Measurements from ENCODE around the gene CCDC12. TPM values are rescaled to one million over a fixed set of nuclear protein-coding genes. Genes with fewer than 3 reads are reported as not detected.

CCDC12 gene
- total RNA-seq, 1 experiment from 2014 or later = 46.5 TPM

GRCh38 chr3:46998121-46998851 is 21.7 kb upstream of the CCDC12 start:
- peak; percentile 59 for DNase-seq (ENCODE audit: low read depth, low spot score)
- BruUV-seq (replicated peaks) = no TSS peak
- ChIA-PET RAD21 (ENCODE audit: low non-redundant PET in 1 of 2, low total read pairs in 2 of 2, uncharacterized antibody in 2 of 2, unreplicated experiment in 2 of 2) (interaction anchor here in 1 of 2 experiments (0.6 kb wide), 1 partner anchor 69 kb away, joined by 3 read pairs; no protein-coding TSS in a partner anchor), CTCF (interaction anchor here (1.4 kb wide), 1 partner anchor 63 kb away, joined by 5 read pairs; no protein-coding TSS in a partner anchor), POLR2A (no interaction called here)
- Histone ChIP-seq H3K27me3 (ENCODE audit: insufficient read depth, low read length) (no peaks in the 10 kb centered on the region), H3K36me3 (ENCODE audit: control insufficient read depth in 1 of 2, insufficient read depth in 2 of 2, low read length in 2 of 2) (peaks cover 0 to 19% of the 10 kb centered on the region in 2 experiments; a peak in 2 of 4 replicates), H3K9ac (ENCODE audit: low read length) (no peak overlapping the region), H3K9me3 (ENCODE audit: control insufficient read depth in 1 of 2, insufficient read depth in 1 of 2, low read depth in 1 of 2, low read length in 2 of 2) (no peaks in the 10 kb centered on the region), H2AFZ (ENCODE audit: low read depth, low read length, poor library complexity, severe bottlenecking) (no peak overlapping the region), H3K79me2 (ENCODE audit: insufficient read depth, low read length) (no peaks in the 10 kb centered on the region), H3K4me1 (ENCODE audit: control insufficient read depth in 1 of 2, insufficient read depth in 2 of 2, low read length in 2 of 2) (peaks cover 0 to 15% of the 10 kb centered on the region in 2 experiments; a peak in 1 of 4 replicates), H3K4me3 (replicated peaks in 1 of 2; ENCODE audit: low read depth in 1 of 2, low read length in 2 of 2) (no peak overlapping the region), H4K20me1 (ENCODE audit: insufficient read depth) (no peaks in the 10 kb centered on the region), H3K9me2 (ENCODE audit: insufficient read depth) (no peaks in the 10 kb centered on the region), H3K27ac (ENCODE audit: low read depth, low read length) (peak overlapping the region; percentile 15; the same call in 1 of the 2 replicates), H3K4me2 (ENCODE audit: low read length) (no peak overlapping the region)
- intact Hi-C loops (cut with micrococcal nuclease) = loop anchor here (1.0 kb wide), 2 partner anchors 75 to 293 kb away; no protein-coding TSS in a partner anchor
- TF ChIP-seq RAD21 (IDR thresholded peaks at IDR 0.05; ENCODE audit: low read depth) (peak; percentile 97), POLR2AphosphoS5 (IDR thresholded peaks at IDR 0.05; ENCODE audit: low read depth, low read length) (0 out of 2 replicates have a peak, but pooled peaks have one; percentile 18), SRF (IDR thresholded peaks at IDR 0.05; ENCODE audit: low read depth) (no peak), ELF1 (IDR thresholded peaks at IDR 0.05; ENCODE audit: borderline replicate concordance, low read depth) (no peak), ZBTB33 (IDR thresholded peaks at IDR 0.05; ENCODE audit: extremely low read depth, insufficient replicate concordance, low read length) (no peak), SIN3A (IDR thresholded peaks at IDR 0.05; ENCODE audit: low read depth) (no peak), CTCF (IDR thresholded peaks at IDR 0.05 in 2 of 3, conservative IDR thresholded peaks at IDR 0.05 in 1 of 3; ENCODE audit: borderline replicate concordance in 1 of 3, insufficient read depth in 1 of 3, low read depth in 2 of 3, low read length in 2 of 3) (peak; percentile 85 to 92 (median 90))
- ATAC-seq = peak; percentile 89
